Stimulated activated CD8-positive, alpha-beta memory T cell treated with anti-CD3 and anti-CD28 coated beads, Interleukin-7, amount 100 ng/mL, for 1 hour (primary cell): Measurements from ENCODE around the gene COQ3.

Experiments
- DNase-seq, 2 donors: peaks; one replicate each; pipeline ENCODE4 v3.0.0-alpha.2; 2020; ENCODE audit warnings: low read depth in 2 of 2

COQ3 gene

GRCh38 chr6:99331531-99331930 is 62.5 kb downstream of the COQ3 start:
- DNase-seq, result no peak

- peak; percentile 11 to 19 for DNase-seq
Measured at GRCh38 chr6:99330159-99330558, 63.8 kb downstream of the COQ3 start.

GRCh38 chr6:99324996-99325395 is 69.0 kb downstream of the COQ3 start:
- DNase-seq, result no peak
